22Rv1 (cell line): ENCODE results near the gene HEPN1.

Experiments
- H3K27ac ChIP-seq: fragments of 450-650 bp; 2 replicates; pipeline ENCODE4 v1.5.1; 2017
- ZFX ChIP-seq: fragments of 450-650 bp; IDR thresholded peaks from 2 replicates; pipeline ENCODE4 v1.6.1; 2017; ENCODE audit warnings: antibody characterized with exemption, borderline replicate concordance
- TF ChIP-seq, protein P1 (sequence below): fragments of 450-650 bp; IDR thresholded peaks from 2 replicates; pipeline ENCODE4 v1.5.1; 2017; ENCODE audit warnings: mild to moderate bottlenecking

Gene HEPN1

DNA sequence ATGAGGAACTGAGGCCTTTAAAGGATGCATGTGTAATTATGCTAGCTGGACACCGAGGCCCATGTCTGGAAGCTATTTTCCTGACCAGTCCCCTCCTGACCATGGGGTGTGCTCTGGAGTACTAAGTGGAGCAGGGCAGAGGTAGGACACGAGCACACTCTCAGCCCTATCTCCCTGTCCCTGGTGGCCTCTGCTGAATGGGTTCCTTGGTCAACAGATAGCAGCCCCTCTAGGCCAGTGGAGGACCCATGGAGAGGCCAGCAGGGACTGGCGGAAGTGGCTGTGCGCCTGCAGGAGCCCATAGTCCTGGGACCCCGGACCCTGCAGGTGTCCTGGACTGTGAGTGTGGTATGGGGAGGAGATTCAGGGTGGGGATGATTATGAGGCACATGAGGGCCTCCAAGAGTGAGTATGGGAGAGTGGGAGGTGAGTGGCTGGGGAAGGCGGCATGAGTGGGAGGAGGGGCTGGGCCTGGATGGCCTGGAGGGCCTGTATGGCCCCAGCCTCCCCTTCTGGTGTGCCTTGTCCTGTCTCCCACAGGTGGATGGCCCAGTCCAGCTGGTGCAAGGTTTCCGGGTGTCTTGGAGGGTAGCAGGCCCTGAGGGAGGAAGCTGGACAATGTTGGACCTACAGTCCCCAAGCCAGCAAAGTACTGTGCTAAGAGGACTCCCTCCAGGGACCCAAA lies 44.3 kb upstream of the HEPN1 start:
- H3K27ac ChIP-seq = no peak overlapping the region
- TF ChIP-seq, protein P1, sequence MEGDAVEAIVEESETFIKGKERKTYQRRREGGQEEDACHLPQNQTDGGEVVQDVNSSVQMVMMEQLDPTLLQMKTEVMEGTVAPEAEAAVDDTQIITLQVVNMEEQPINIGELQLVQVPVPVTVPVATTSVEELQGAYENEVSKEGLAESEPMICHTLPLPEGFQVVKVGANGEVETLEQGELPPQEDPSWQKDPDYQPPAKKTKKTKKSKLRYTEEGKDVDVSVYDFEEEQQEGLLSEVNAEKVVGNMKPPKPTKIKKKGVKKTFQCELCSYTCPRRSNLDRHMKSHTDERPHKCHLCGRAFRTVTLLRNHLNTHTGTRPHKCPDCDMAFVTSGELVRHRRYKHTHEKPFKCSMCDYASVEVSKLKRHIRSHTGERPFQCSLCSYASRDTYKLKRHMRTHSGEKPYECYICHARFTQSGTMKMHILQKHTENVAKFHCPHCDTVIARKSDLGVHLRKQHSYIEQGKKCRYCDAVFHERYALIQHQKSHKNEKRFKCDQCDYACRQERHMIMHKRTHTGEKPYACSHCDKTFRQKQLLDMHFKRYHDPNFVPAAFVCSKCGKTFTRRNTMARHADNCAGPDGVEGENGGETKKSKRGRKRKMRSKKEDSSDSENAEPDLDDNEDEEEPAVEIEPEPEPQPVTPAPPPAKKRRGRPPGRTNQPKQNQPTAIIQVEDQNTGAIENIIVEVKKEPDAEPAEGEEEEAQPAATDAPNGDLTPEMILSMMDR = no peak
- no peak for TF ChIP-seq ZFX

- H3K27ac ChIP-seq = no peak overlapping the region
- TF ChIP-seq ZFX = no peak
- TF ChIP-seq, protein P1 = no peak
These were observed 43.6 kb upstream of the HEPN1 start for GRCh38 chr11:124875401-124875800.

- TF ChIP-seq, protein P1 = peak; percentile 94
- TF ChIP-seq ZFX = no peak
- peak overlapping the region; percentile 56 for H3K27ac ChIP-seq
These were observed 42.9 kb upstream of the HEPN1 start for GRCh38 chr11:124875943-124876817.

DNA sequence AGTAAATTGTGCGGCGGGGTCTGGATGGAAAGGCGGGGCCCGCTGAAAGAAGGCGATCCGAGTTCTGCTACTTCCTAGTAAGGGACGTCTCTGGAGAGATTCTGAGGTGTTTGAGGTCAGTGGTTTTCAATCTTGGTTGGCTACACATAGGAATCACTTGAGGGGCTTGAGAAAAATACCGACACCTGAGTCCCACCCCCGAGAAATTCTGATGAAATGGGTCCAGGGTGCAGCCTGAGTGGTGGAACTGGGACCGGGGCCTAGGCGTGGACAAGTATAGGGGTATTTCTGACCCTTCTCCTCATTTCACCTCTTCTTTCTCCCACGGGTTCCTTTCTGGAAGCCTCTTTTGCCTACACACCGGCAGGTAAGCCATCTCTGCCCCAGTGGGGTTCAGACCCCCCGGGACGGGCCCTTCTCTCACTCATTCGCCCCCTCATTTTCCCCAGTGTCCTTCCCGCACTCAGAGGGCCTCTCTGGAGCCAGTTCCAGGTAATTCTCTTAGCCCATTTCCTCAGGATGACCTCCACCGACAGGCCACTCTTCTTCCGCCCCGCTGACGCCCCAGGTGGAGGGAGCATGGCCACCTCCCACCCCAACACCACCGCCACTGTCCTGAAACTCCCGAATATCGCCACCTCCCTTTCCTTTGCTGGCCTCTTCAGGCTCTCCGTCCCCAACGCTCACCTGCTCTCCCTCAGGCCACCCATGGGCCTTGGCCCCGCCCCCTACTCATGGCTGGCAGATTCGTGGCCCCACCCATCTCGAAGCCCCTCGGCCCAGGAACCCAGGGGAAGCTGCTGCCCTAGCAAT lies 42.0 kb upstream of the HEPN1 start:
- TF ChIP-seq, protein P1 = no peak
- no peak for TF ChIP-seq ZFX
- peak overlapping the region; percentile 56 for H3K27ac ChIP-seq

DNA sequence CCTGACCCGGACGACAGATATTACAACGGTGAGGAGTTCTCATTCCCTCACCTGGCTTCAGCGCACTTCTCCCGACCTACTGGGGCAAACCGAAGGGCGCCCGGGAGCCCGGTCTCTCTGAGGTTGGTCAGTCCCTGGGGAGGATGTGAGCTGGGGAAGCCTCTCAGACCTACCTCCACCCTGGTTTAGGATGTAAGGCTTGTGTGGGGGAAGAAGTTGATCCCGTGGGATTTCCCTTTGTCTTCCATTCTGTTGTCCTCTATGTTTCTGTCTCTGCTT lies 41.5 kb upstream of the HEPN1 start:
- H3K27ac ChIP-seq = no peak overlapping the region
- no peak for TF ChIP-seq ZFX
- TF ChIP-seq, protein P1 = no peak

DNA sequence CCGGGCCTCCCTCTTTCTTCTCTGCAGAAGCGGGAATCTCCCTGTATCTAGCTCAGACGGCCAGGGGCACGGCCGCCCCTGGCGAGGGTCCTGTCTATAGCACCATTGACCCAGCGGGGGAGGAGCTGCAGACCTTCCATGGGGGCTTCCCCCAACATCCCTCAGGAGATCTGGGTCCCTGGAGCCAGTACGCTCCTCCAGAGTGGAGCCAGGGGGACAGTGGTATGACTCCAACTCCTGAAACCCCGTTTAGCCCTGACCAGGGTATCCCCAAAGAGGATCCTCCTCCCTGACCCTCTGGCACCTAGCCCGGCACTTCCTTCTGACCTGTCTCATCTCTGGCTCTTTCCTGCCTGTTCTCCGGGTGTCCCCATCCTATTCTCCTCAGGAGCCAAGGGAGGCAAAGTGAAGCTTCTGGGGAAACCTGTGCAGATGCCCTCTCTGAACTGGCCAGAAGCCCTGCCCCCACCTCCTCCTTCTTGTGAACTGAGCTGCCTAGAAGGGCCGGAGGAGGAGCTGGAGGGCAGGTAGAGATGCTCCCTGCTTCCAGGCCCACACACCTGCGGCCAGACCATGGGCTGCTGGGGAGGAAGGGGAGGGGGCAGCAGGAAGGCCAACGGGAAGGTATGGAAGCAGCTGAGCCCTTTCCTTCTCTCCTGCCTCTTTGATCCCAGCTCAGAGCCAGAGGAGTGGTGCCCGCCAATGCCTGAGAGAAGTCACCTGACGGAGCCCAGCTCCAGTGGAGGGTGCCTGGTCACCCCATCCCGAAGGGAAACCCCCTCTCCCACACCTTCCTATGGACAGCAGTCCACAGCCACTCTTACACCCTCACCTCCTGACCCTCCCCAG lies 40.9 kb upstream of the HEPN1 start:
- TF ChIP-seq ZFX = no peak
- TF ChIP-seq, protein P1 = no peak
- H3K27ac ChIP-seq = no peak overlapping the region
